LHCN-M2 (cell line): ENCODE measurements around the gene SIGLEC9. TPM values are rescaled to one million over a fixed set of nuclear protein-coding genes. Genes with fewer than 3 reads are reported as not detected.
"Not testable (repeated sequence)": the region's sequence is repeated elsewhere in the genome, so short reads cannot be mapped to it uniquely, and the experiment has no call there.

Experiments used
- DNase-seq: peaks from one replicate; pipeline ENCODE4 v3.0.0-alpha.2; 2012; ENCODE audit warnings: low read depth
- total RNA-seq: library from RNA; depleted of rRNA; stranded (reverse); fragments of >200 nt; gene quantifications from 2 replicates; pipeline ENCODE4 v1.2.3, GENCODE V29; 2014

SIGLEC9 gene
- total RNA-seq, 1 experiment from 2014 or later = not detected

GRCh38 chr19:51123381-51123800, 1.3 kb upstream of the SIGLEC9 start:
- DNase-seq = no peak

- DNase-seq = no peak
Measured at GRCh38 chr19:51123802-51124201, 904 bp upstream of the SIGLEC9 start.

- DNase-seq = no peak
Measured at GRCh38 chr19:51124216-51124615, 490 bp upstream of the SIGLEC9 start.

GRCh38 chr19:51125421-51126075, 842 bp downstream of the SIGLEC9 start:
- DNase-seq = no peak

GRCh38 chr19:51127032-51127431, 2.3 kb downstream of the SIGLEC9 start:
- no peak for DNase-seq

- DNase-seq = peak; percentile 2
Measured at GRCh38 chr19:51127755-51128154, 3.0 kb downstream of the SIGLEC9 start.

GRCh38 chr19:51128227-51128626, 3.5 kb downstream of the SIGLEC9 start:
- DNase-seq = no peak

- no peak for DNase-seq
Measured at GRCh38 chr19:51129716-51130115, 5.0 kb downstream of the SIGLEC9 start.

GRCh38 chr19:51131780-51132680, 7.3 kb downstream of the SIGLEC9 start:
- DNase-seq = peak; percentile 47

GRCh38 chr19:51135004-51135403, 10.3 kb downstream of the SIGLEC9 start:
- DNase-seq = no peak

- no peak for DNase-seq
Measured at GRCh38 chr19:51135986-51136762, 11.5 kb downstream of the SIGLEC9 start.

GRCh38 chr19:51136851-51137551, 12.3 kb downstream of the SIGLEC9 start:
- no peak for DNase-seq

GRCh38 chr19:51137792-51138425, 13.2 kb downstream of the SIGLEC9 start:
- no peak for DNase-seq

GRCh38 chr19:51138549-51138979, 13.9 kb downstream of the SIGLEC9 start:
- DNase-seq = no peak

GRCh38 chr19:51139299-51140014, 14.8 kb downstream of the SIGLEC9 start:
- DNase-seq = no peak

- DNase-seq = no peak
Measured at GRCh38 chr19:51140441-51140840, 15.7 kb downstream of the SIGLEC9 start.

GRCh38 chr19:51141181-51141580, 16.5 kb downstream of the SIGLEC9 start:
- DNase-seq = no peak

- DNase-seq = no peak
Measured at GRCh38 chr19:51142119-51142518, 17.4 kb downstream of the SIGLEC9 start, which contains the start of gene SIGLEC7. Gene SIGLEC7, plus strand, starts transcription at chr19:51142301. Its CDS starts 69 bp downstream, at chr19:51142370.

- DNase-seq = not testable (repeated sequence)
Measured at GRCh38 chr19:51142809-51143475, 18.2 kb downstream of the SIGLEC9 start.
